CD4-positive, alpha-beta T cell treated with Interleukin-12 subunit alpha and Interleukin-12 subunit beta, for 1 hour (primary cell): Measurements from ENCODE around the gene SPINK5.
"Not testable (repeated sequence)": the region's sequence is repeated elsewhere in the genome, so short reads cannot be mapped to it uniquely, and the experiment has no call there.

Experiments
- DNase-seq: peaks from one replicate; pipeline ENCODE4 v3.0.0-alpha.2; 2020

Gene SPINK5, protein sequence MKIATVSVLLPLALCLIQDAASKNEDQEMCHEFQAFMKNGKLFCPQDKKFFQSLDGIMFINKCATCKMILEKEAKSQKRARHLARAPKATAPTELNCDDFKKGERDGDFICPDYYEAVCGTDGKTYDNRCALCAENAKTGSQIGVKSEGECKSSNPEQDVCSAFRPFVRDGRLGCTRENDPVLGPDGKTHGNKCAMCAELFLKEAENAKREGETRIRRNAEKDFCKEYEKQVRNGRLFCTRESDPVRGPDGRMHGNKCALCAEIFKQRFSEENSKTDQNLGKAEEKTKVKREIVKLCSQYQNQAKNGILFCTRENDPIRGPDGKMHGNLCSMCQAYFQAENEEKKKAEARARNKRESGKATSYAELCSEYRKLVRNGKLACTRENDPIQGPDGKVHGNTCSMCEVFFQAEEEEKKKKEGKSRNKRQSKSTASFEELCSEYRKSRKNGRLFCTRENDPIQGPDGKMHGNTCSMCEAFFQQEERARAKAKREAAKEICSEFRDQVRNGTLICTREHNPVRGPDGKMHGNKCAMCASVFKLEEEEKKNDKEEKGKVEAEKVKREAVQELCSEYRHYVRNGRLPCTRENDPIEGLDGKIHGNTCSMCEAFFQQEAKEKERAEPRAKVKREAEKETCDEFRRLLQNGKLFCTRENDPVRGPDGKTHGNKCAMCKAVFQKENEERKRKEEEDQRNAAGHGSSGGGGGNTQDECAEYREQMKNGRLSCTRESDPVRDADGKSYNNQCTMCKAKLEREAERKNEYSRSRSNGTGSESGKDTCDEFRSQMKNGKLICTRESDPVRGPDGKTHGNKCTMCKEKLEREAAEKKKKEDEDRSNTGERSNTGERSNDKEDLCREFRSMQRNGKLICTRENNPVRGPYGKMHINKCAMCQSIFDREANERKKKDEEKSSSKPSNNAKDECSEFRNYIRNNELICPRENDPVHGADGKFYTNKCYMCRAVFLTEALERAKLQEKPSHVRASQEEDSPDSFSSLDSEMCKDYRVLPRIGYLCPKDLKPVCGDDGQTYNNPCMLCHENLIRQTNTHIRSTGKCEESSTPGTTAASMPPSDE

DNA sequence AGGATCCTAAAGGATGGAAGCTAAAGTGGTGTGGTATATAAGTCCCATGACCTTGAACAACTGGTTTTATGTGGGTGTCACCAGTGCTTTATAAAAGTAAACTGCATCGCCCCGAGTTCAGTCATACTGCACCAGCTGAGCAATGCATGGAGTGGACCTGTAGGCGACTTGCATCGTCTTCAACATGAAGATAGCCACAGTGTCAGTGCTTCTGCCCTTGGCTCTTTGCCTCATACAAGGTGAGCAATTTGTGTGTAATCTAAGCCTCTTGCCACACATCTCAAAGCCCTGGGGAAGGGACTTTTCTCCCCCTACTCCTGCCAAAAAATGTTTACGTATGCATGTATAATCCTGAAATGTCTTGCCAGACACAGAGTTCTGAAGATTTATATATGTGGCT, at the start of gene SPINK5:
Gene SPINK5, plus strand, starts transcription at position 120 of the 400 bp plus-strand sequence. Its CDS starts 65 bp downstream, at position 185.
- DNase-seq = no peak

DNA sequence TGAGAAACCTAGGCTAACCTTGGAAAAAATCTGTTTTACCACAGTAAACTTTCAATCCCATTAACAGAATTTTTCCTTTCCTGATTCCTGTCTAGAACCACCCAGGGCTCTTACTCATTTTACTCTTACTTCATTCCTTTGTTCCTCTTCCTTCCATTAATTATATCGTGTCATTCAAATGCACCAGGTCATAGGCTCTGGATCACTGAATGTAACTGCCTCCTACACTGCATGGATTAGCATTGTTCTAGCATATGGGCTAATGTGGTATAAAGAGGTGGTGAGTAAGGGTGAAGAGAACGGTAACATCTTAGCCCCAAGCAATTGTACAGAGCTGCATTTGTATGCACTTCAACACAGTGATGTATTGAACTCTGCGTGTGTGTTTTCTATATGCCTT, 49.5 kb upstream of the SPINK5 start:
- no peak for DNase-seq

GRCh38 chr5:148020257-148020988, 43.4 kb upstream of the SPINK5 start:
- DNase-seq = no peak

DNA sequence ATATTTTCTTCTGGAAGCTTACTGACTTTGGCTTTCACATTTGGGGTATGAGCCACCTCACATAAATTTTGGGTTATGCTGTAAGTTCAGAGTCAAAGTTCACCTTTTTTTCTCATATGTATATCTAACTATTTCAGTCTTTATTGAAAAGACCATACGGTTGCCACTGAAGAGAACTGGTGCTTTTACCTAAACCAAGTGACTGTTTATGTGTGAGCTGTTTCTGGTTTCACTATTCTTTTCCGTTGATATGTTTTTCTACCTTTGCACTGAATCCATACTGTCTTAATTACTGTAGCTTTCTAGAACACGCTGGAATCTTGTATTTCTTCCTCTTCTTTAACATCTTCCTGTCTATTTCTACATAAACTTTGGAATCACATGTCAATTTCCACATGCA, 36.3 kb upstream of the SPINK5 start:
- no peak for DNase-seq

GRCh38 chr5:148029131-148029530, 34.6 kb upstream of the SPINK5 start:
- DNase-seq = no peak

GRCh38 chr5:148033134-148033533, 30.6 kb upstream of the SPINK5 start:
- DNase-seq = no peak

- no peak for DNase-seq
These were observed 28.1 kb upstream of the SPINK5 start for GRCh38 chr5:148035676-148036075.

GRCh38 chr5:148042881-148043280, 20.9 kb upstream of the SPINK5 start:
- no peak for DNase-seq

- DNase-seq = no peak
These were observed 20.1 kb upstream of the SPINK5 start for GRCh38 chr5:148043705-148044104.

- DNase-seq = not testable (repeated sequence)
These were observed 8.6 kb upstream of the SPINK5 start for GRCh38 chr5:148055160-148055559.

GRCh38 chr5:148060309-148060708, 3.5 kb upstream of the SPINK5 start:
- DNase-seq = no peak

DNA sequence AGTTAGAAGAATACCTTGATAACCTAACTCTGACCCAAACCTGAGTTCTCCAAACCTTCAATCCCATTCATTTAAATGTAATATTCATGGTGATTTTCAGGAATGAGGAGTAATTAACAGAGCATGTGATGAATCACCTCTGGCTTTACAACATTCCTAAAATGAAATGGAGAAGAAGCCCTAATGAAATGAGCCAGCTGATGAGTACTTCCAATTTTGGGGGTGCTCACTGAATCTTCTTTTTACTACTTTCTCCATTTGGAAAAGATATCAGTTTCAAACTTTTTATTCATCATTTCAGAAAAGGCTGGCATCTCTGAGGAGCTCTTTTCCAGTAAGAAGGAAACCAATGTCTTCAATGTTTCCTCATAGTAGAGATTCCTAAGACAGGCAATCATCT, 2.9 kb upstream of the SPINK5 start:
- DNase-seq = no peak

DNA sequence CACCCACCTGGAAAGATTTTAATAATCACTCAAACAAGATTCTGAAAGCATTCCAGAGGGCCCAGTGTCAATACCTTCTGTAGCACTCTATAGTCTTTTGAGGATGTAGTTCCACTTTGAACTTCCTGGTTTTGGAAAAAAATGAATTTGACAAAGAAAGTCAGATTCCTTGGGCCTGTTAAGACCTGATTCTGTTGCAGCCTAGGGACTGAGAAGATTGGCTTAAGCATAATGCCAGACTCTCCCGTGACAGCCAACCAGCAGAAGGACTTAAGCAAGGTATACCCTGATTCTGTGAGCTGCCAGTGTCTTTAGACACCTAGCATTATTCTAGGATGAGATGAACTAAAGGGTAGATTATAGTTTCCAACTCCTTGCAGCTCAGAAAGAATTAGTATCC, 6.8 kb downstream of the SPINK5 start:
- DNase-seq = no peak

GRCh38 chr5:148072207-148072606, 8.4 kb downstream of the SPINK5 start:
- DNase-seq = no peak

DNA sequence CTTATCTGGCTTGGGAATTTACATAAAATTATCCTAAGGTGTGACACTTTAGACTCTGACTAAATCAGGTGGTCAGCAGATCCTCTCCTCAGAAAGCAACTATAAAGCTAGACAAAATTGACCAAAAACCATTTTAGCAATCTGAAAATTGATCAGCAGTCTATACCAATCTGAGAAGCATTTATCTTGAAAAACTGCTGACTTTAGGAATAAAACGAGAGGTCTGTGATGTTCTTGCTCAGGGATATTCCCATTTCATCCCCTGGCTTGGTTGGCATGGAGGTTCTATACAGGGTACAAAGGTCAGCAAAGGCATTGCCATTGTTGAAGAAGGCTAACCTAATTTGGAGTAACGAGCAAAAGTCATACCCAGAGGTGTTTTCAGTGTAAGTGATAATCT, 11.7 kb downstream of the SPINK5 start:
- DNase-seq = no peak

- no peak for DNase-seq
These were observed 19.4 kb downstream of the SPINK5 start for GRCh38 chr5:148083203-148083602.

DNA sequence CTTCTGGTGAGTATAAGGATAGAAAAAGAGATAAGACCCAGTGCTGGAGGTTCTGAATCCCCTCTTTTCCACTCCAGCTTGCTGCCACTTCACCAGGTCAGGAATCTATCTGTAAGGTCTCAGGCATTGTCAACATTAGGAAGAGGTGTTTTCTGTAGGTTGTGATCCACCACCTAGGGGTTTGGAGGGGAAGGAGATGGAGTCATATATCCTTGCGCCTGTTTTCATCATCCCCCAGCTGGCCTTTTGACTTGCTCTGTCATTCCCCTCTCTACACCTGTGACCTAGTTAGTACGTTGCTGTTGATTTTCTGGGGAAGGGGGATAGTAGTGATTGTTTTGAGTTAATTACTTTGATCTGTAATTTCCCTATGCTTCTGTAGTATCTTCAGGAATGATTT, 20.5 kb downstream of the SPINK5 start:
- no peak for DNase-seq

DNA sequence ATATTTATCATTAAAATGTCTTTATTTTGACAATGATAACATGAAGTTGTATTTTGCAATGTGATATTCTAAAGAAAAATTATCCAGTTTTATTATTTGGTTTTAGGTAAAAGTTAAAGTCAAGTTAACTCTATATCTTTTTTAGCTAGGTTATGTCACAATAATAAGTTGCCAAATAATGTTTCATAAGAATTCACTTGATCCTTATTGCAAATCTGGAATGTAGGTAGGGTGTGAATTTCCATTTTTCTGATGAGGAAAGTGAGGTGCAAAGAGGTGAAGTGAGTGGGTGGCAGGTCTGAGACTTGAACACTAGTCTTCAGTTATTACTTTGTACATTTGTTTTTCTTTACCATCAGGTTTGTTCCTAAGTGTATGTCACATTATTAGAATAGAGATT, 21.5 kb downstream of the SPINK5 start:
- no peak for DNase-seq

- DNase-seq = no peak
These were observed 22.4 kb downstream of the SPINK5 start for GRCh38 chr5:148085977-148086705.

GRCh38 chr5:148090146-148090772, 26.5 kb downstream of the SPINK5 start:
- DNase-seq = no peak

DNA sequence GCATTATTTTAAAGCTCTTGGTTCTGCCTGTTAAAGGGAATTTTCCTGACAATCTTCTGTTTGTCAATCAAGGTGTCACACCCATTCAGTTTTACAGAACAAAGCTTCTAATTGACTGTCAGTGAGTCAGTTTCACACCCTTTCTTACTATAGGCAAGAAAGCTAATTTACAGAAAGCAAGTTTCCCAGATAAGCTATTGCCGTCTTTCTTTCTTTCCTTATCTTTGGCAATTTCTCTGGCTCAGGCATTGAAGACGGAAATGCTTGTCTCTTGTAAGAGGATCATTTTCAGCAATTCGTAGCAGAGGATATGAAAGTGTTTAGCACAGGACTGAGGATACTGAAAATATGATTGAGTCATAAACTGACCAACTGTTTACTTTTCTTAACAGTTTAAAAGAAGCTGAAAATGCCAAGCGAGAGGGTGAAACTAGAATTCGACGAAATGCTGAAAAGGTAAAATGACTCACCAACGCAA, 27.0 kb downstream of the SPINK5 start:
- DNase-seq = no peak
